Umbilical cord (tissue), 2 donors: ENCODE data around the gene ZDHHC21. TPM values are rescaled to one million over a fixed set of nuclear protein-coding genes. Genes with fewer than 3 reads are reported as not detected.

Experiments used
- DNase-seq: peaks from one replicate; pipeline ENCODE4 v3.0.0-alpha.2; 2015; ENCODE audit warnings: low spot score
- total RNA-seq: library from RNA; depleted of rRNA; stranded (reverse); fragments of >200 nt; gene quantifications from one replicate; pipeline ENCODE4 v1.2.3, GENCODE V29; 2014; ENCODE audit warnings: low replicate concordance; ENCODE audit not compliant: insufficient read depth

The ZDHHC21 gene
- total RNA-seq, 1 donor from 2014 or later = 25.3 TPM

DNA sequence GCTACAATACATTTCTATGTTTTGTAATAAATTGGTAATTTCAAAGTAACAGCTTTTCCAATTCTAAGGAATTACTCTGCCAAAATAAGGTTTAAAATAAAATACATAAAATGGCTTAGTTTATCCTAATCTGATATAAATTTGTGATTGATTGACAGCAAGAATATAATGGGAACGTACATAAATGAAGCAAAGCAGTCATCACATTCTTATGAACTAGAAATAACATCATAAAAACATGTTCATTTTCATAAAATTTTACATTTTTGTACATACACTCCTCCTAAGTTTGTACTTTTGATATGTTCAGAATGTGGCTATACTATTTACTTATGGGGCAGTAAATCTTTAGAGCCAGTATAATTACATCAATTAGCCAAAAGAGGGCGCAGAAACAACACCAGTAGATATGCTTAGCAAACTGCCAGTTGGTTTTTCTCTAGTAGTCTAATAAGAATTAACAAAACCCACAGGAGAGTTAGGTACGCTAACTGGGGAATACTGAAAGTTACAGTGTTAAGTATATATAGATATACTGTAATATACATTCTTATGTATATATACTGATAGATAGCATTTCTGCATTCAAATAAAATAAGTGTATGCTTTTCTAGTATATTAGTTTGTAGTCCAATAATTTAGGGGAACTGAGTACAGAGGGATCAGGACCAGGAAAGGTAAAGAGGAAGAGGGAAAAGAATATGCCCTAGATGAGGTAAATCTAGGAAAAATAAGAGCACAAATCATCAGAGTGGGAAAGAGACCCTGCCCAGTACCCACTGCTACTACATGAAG lies 76.8 kb downstream of the ZDHHC21 start:
- peak; percentile 42 for DNase-seq

DNA sequence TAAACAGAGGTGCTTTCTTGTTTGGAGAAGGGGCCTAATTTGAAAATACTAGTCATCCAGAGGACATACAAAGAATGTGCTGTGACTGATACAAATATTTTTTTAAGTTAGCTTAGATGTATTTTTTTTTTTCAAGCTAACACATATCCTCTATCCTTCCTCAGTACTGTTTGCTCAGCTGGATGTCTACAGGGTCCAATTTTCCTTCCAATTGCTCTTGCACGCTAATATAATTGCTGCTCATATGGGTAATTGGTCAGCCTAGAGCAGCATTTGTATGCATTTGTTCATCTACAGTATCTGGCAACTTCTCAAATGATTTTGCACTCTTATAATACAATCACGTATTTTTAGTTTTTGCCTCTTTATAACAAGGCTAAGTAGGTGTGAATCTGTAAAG lies 84.7 kb downstream of the ZDHHC21 start:
- no peak for DNase-seq

DNA sequence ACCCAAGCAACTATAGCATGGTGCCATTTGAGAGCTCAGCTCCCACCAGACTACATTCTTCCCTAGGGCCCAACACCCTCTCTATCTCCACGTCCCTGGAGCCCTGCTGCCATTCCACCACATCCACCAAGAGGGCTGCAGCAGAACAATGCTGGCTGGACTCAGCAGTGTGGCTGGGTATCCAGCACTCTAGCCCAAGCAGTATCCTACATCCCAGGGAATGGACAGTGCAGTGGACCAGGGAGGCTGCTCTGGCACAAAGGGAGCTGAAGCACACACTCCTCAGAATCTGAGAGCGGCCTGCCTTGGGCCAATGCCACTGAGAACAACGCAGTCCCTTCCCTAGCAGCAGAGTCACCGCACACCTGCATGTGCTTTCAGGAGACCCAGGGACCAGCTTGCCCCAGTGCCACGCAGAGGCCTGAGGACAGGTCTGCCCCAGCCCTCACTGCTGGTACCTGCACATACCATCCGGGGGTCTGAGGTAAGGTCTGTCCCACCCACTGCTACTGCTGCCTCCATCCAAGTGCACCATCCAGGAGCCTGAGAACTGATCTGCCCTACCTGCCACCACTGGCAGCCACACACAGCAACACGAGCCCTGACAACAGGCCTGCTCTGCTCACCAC lies 95.9 kb downstream of the ZDHHC21 start:
- DNase-seq = no peak

DNA sequence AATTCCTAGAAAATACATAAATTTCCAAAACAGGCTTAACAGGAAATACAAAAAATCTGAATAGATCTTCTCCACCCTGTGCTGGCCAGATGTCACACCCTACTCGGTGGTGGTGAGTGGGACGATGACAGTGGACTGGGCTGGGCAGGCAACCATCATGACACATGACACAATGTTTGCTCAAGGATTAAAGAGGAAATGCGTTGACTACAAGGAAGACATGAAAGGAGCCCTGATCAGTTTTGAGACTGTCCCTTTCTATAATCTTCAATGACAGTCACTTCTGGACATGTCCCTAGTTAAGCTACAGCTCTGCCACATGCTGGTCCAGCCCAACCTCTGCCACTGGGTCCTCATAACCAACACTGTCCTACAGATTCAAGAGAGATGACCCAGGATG lies 99.8 kb downstream of the ZDHHC21 start:
- no peak for DNase-seq

DNA sequence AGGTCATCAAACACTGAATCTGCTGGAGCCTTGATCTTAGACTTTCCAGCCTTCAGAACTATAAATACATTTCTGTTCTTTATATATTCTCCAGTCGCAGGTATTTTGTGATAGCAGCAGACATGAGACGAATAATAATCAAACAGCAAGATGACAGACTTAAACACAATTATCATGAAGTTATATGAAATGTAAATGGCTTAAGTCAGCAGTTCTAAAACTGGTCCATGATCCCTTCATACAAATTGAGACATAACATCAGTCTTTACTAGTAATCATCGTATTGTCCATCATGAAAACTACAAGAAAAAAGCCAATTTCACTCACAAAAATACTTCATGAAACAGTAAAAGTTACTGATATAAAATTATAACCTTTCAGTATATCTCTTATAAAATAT lies 101.8 kb downstream of the ZDHHC21 start:
- no peak for DNase-seq

DNA sequence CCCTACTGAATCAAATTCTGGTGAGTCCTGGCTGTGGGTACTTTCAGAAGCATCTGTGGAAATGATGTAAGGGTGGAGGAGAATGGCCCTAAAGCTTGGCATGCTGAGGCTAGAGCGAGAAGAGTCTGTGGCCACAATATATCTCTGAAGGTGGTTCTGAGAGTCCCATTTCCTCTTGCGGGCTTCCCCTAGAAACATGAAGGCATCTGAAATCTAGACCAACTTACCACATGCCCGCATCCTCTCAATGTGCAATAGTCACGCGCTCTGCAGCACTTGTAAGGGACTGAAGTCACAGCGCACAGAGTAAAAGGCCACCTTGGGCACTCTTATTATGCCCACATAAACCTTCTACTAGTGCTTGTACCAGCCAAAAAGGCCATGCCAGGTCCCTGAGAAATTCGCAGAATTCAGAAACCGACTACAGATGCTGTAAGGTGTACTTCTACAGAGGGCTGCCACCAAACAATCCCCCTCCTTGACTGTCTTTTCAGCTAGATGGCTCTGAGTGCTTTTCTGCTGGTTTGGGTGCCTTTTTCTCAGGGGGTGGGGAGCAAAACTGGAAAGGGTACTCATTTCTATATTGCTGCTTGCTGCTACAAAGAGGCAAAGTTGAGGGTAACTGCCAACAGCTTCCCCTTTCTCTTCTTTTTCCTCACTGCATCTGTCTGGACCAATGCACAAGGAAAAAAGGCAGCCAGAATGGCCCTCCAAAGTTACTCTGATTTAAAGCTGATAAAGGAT lies 107.3 kb downstream of the ZDHHC21 start:
- DNase-seq = no peak

DNA sequence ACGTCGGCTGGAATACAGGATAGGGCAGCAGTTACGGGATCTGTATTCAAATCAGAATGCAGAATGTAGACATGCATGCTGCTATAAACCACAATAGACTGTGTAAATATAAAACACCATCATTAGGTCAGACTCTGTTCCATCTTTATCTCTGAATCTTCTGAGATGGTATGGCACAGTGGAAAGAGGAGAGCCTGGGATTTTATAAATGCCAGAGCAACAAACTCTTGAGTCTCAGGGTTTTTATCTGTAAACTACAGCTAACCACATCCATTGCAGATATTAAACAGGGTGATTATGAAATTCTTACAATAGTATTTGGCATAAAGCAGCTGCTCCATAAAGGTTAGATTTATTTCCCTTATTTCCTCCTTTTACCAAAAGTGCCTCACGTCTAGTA lies 108.7 kb downstream of the ZDHHC21 start:
- DNase-seq = no peak

DNA sequence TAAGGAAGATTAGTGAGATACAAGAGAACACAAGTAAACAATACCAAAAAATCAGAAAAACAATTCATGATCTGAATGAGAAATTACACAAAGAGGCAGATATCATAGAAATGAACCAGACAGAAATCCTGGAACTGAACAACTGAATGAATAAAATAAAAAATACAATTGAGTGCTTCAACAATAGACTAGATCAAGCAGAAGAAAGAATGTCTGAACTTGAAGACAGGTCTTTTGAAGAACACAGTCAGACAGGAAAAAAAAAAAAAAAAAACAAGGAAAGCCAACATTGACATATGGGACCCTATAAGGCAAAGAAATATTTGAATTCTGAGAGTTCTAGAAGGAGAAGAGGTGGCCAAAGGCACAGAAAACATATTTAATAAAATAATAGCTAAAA lies 115.2 kb downstream of the ZDHHC21 start:
- no peak for DNase-seq

DNA sequence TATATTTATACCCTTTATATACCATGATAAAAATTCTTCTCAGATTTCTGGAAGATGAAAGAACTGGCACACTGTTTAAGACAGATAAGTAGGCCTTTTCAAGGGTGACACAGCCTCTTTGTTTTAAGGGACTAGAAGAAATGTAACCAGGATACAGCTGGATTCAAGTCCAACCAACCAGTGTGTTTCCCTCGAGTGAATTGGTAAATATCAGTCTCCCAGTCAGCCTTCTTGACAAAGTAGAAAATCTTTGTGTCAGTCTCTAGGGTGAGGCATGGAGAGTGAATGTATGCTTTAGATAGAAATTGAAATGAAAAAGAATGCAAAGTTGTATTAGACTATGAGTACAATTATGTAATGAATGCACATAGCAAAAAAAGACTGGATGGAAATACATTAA lies 119.1 kb downstream of the ZDHHC21 start:
- DNase-seq = no peak

DNA sequence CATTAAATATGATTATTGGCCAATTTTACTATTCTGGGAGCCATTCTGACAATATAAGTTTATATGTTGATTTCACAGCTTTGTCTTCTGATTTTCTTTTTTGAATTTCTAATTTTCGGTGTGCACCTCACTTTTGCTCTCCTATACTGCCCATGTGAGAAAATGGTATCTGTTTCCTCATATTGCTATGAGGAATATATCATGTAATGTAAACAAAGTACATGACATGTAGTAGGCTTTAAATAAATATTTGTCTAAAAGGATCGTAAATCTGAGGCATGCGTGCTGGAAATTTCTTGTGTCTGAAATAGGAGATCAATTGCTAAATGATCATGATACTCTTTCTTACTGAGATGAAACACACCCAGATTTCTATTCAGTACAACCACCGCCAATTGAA lies 119.9 kb downstream of the ZDHHC21 start:
- no peak for DNase-seq

DNA sequence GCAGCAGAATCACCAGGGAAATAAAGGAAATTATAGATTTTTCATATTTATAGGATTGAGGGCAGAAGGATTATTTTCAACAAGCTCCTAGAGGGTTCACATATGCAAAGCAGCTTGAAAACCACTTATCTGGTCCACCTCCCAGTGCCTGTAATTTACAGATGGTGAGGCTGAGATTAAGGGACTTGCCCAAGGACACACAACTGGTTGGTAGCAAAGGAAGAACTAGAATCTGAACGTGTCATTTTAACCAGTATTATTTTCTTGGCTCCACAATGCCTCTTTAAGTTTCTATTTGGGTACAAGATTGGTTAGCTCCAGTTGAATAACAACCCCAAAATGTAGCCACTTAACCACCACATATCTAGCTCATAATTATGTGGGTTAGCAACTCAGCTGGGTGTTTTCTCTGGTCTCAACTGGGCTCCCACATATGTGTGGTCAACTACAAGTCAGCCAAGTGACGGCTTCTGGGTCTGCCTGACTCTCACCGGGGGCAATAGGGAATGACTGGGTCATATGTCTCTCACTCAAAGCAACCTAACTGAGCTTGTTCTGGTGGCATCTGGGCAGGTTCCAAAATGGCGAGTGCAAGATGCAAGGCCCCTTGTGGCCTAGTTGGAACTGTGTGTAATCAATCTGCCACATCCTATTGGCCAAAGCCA lies 127.7 kb downstream of the ZDHHC21 start:
- no peak for DNase-seq

DNA sequence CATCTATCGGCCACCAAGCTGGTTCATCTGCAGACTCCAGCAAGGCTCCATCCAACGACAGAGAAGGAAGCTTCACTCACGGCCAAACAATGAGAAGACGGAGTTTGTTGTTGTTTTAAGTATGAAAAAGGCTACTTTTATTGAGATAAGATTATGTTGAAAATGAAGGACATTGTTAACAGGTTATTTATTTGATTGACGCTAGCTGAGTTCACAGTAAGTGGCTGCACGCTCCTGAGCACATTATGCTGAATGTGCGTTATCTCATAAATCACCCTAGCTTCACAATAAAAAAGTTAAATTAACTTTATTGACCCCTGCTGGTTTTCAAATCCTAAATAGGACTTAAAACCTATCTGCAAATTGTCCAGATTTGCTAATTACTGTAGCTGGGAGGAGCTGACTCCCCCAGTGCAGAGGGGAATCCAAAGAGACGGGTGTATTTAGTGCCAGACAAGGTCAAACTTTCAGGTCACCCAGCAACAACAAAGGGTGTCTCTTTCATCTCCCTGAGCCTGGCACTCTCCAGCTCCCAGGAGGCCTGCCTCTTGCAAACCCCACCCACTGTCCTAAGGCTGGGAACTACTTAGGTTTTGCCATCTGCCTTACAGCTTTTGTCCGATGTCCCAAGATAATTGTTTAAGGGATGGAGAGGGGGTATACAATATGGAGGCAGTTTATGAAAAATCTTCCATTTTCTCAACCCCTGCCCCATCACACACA lies 129.2 kb downstream of the ZDHHC21 start:
- no peak for DNase-seq

DNA sequence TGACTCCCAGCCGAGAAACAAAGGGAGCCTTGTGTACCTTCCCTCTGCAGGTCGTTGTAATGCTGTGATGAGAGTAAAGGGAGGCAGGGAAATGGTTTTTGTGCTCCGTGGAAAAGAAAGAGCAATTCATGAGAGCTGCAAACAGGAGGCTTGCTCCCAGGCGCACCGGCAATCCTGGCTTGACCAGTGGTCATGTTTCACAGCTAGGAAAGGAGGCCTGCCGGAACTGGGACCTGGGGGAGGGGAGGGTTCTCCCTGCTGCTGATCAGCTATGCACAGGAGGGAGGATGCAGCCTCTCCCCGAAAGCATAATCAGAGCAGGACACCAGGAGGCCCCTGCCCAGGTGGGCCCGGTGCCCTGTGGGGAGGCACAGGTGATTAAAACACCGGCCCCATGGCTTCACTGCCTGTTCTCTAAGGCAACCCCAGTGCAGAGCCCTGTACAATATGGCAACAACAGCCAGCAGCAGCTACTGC lies 131.3 kb downstream of the ZDHHC21 start:
- DNase-seq = no peak

Other genes starting within 250 kb of the ZDHHC21 start
- 3.9 TPM for gene CER1, start 29.3 kb upstream of the ZDHHC21 start, total RNA-seq
- gene FREM1, start 217.0 kb upstream of the ZDHHC21 start, total RNA-seq = 24.6 TPM